ENCODE data around the gene RHOD.

RHOD gene

GRCh38 chr11:67045314-67045713, 11.3 kb upstream of the RHOD start:
- no peak overlapping the region for H3K4me3 ChIP-seq (ENCODE audit: low read length)
- no peak for TF ChIP-seq ZNF274 (IDR thresholded peaks at IDR 0.05; ENCODE audit: low read depth, low read length)

GRCh38 chr11:67048515-67049130, 8.0 kb upstream of the RHOD start:
- TF ChIP-seq ZNF274 (IDR thresholded peaks at IDR 0.05; ENCODE audit: low read depth, low read length) = no peak
- no peak overlapping the region for H3K4me3 ChIP-seq (ENCODE audit: low read length)

- TF ChIP-seq ZNF274 (IDR thresholded peaks at IDR 0.05; ENCODE audit: low read depth, low read length) = no peak
- H3K4me3 ChIP-seq (ENCODE audit: low read length) = no peak overlapping the region
These were observed 6.5 kb upstream of the RHOD start for GRCh38 chr11:67050139-67050538.

- H3K4me3 ChIP-seq (ENCODE audit: low read length) = no peak overlapping the region
- no peak for TF ChIP-seq ZNF274 (IDR thresholded peaks at IDR 0.05; ENCODE audit: low read depth, low read length)
These were observed 5.3 kb upstream of the RHOD start for GRCh38 chr11:67051180-67051893.

- H3K4me3 ChIP-seq (ENCODE audit: low read length) = no peak overlapping the region
- no peak for TF ChIP-seq ZNF274 (IDR thresholded peaks at IDR 0.05; ENCODE audit: low read depth, low read length)
These were observed 4.6 kb upstream of the RHOD start for GRCh38 chr11:67051945-67052488.

GRCh38 chr11:67052891-67053290, 3.8 kb upstream of the RHOD start:
- H3K4me3 ChIP-seq (ENCODE audit: low read length) = no peak overlapping the region
- no peak for TF ChIP-seq ZNF274 (IDR thresholded peaks at IDR 0.05; ENCODE audit: low read depth, low read length)

- TF ChIP-seq ZNF274 (IDR thresholded peaks at IDR 0.05; ENCODE audit: low read depth, low read length) = no peak
- no peak overlapping the region for H3K4me3 ChIP-seq (ENCODE audit: low read length)
These were observed 2.7 kb upstream of the RHOD start for GRCh38 chr11:67053896-67054329.

GRCh38 chr11:67054346-67054835, 2.3 kb upstream of the RHOD start:
- no peak overlapping the region for H3K4me3 ChIP-seq (ENCODE audit: low read length)
- no peak for TF ChIP-seq ZNF274 (IDR thresholded peaks at IDR 0.05; ENCODE audit: low read depth, low read length)

GRCh38 chr11:67054836-67055523, 1.7 kb upstream of the RHOD start:
- no peak overlapping the region for H3K4me3 ChIP-seq (ENCODE audit: low read length)
- TF ChIP-seq ZNF274 (IDR thresholded peaks at IDR 0.05; ENCODE audit: low read depth, low read length) = no peak

- H3K4me3 ChIP-seq (ENCODE audit: low read length) = no peak overlapping the region
- TF ChIP-seq ZNF274 (IDR thresholded peaks at IDR 0.05; ENCODE audit: low read depth, low read length) = no peak
These were observed 835 bp upstream of the RHOD start for GRCh38 chr11:67055812-67056211.

- TF ChIP-seq ZNF274 (IDR thresholded peaks at IDR 0.05; ENCODE audit: low read depth, low read length) = no peak
- no peak overlapping the region for H3K4me3 ChIP-seq (ENCODE audit: low read length)
These were observed 592 bp downstream of the RHOD start for GRCh38 chr11:67057205-67057672.

- H3K4me3 ChIP-seq (ENCODE audit: low read length) = no peak overlapping the region
- TF ChIP-seq ZNF274 (IDR thresholded peaks at IDR 0.05; ENCODE audit: low read depth, low read length) = no peak
These were observed 1.9 kb downstream of the RHOD start for GRCh38 chr11:67058506-67058905.

- H3K4me3 ChIP-seq (ENCODE audit: low read length) = no peak overlapping the region
- no peak for TF ChIP-seq ZNF274 (IDR thresholded peaks at IDR 0.05; ENCODE audit: low read depth, low read length)
These were observed 3.0 kb downstream of the RHOD start for GRCh38 chr11:67059671-67060070.

GRCh38 chr11:67060111-67060522, 3.5 kb downstream of the RHOD start:
- no peak overlapping the region for H3K4me3 ChIP-seq (ENCODE audit: low read length)
- TF ChIP-seq ZNF274 (IDR thresholded peaks at IDR 0.05; ENCODE audit: low read depth, low read length) = no peak

Data from GM08714 (cell line).